ENCODE results near the gene EZR. TPM values are rescaled to one million over a fixed set of nuclear protein-coding genes. Genes with fewer than 3 reads are reported as not detected.

EZR gene
- total RNA-seq, 4 donors from 2014 or later = 83.7 to 168 (median 144) TPM

DNA sequence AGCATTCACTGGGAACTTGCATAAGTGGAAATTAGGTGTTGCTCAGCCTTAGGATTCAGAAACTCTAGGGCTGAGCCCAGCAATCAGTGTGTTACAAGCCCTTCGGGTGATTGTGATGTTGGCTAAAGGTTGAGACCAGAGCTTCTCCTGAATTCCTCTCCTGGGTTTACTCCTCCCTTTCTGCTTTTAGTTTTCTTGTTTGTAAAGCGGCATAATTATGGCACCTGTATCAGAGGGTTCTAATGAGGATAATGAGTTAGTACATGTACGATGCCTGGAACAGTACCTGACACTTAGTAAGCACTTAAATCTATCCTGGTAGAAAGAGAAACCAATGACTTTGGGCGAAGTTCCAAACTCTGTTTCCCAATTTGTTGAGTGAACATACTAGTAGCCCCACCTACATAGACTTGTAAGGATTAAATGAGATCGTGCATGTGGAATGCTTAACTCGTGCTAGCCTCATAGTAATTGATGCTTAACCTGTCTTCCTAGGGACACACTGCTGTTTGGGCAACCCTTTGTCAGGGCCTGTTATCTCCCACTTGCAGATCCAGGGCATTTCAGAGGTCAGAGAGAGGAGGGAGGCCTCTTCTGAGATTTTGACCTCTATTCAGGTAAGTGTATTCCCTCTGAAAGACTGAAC lies 932 bp upstream of the EZR start:
- 89% methylated on average over 6 of the region's 6 CpGs for WGBS, 2 donors
- no peaks in the 10 kb centered on the region for H3K36me3 ChIP-seq
- peaks cover 0 to 26% (median 17%) of the 10 kb centered on the region in 4 donors for H3K4me1 ChIP-seq
- DNase-seq (ENCODE audit: low spot score in 2 of 2) = no peak
- TF ChIP-seq POLR2A (IDR thresholded peaks at IDR 0.05) = no peak
- TF ChIP-seq, protein P1, sequence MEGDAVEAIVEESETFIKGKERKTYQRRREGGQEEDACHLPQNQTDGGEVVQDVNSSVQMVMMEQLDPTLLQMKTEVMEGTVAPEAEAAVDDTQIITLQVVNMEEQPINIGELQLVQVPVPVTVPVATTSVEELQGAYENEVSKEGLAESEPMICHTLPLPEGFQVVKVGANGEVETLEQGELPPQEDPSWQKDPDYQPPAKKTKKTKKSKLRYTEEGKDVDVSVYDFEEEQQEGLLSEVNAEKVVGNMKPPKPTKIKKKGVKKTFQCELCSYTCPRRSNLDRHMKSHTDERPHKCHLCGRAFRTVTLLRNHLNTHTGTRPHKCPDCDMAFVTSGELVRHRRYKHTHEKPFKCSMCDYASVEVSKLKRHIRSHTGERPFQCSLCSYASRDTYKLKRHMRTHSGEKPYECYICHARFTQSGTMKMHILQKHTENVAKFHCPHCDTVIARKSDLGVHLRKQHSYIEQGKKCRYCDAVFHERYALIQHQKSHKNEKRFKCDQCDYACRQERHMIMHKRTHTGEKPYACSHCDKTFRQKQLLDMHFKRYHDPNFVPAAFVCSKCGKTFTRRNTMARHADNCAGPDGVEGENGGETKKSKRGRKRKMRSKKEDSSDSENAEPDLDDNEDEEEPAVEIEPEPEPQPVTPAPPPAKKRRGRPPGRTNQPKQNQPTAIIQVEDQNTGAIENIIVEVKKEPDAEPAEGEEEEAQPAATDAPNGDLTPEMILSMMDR (IDR thresholded peaks at IDR 0.05) = no peak
- TF ChIP-seq EP300 (IDR thresholded peaks at IDR 0.05) = no peak
- H3K27me3 ChIP-seq = no peaks in the 10 kb centered on the region
- peak overlapping the region; percentile 94 to 99 (median 97) for H3K27ac ChIP-seq
- H3K9me3 ChIP-seq = no peaks in the 10 kb centered on the region
- peak overlapping the region in 1 of 4 donors; percentile 92 for H3K4me3 ChIP-seq

- Histone ChIP-seq H3K4me3 (peak overlapping the region; percentile 60 to 92 (median 76)), H3K36me3 (no peaks in the 10 kb centered on the region), H3K4me1 (peaks cover 0 to 40% (median 30%) of the 10 kb centered on the region in 4 donors), H3K9me3 (no peaks in the 10 kb centered on the region), H3K27ac (peak overlapping the region; percentile 94 to 99 (median 97)), H3K27me3 (no peaks in the 10 kb centered on the region)
- no peak for TF ChIP-seq POLR2A (IDR thresholded peaks at IDR 0.05)
- no peak for TF ChIP-seq EP300 (IDR thresholded peaks at IDR 0.05)
- TF ChIP-seq, protein P1 (IDR thresholded peaks at IDR 0.05) = no peak
- DNase-seq (ENCODE audit: low spot score in 2 of 2) = peak in 1 of 2 donors; percentile 36
- WGBS, 2 donors = 1 to 2% methylated on average over 37 to 39 of the region's 63 CpGs
Measured at GRCh38 chr6:158818581-158819212, 471 bp downstream of the EZR start.

- no peaks in the 10 kb centered on the region for H3K27me3 ChIP-seq
Measured at GRCh38 chr6:158817728-158818580, 1.2 kb downstream of the EZR start.

DNA sequence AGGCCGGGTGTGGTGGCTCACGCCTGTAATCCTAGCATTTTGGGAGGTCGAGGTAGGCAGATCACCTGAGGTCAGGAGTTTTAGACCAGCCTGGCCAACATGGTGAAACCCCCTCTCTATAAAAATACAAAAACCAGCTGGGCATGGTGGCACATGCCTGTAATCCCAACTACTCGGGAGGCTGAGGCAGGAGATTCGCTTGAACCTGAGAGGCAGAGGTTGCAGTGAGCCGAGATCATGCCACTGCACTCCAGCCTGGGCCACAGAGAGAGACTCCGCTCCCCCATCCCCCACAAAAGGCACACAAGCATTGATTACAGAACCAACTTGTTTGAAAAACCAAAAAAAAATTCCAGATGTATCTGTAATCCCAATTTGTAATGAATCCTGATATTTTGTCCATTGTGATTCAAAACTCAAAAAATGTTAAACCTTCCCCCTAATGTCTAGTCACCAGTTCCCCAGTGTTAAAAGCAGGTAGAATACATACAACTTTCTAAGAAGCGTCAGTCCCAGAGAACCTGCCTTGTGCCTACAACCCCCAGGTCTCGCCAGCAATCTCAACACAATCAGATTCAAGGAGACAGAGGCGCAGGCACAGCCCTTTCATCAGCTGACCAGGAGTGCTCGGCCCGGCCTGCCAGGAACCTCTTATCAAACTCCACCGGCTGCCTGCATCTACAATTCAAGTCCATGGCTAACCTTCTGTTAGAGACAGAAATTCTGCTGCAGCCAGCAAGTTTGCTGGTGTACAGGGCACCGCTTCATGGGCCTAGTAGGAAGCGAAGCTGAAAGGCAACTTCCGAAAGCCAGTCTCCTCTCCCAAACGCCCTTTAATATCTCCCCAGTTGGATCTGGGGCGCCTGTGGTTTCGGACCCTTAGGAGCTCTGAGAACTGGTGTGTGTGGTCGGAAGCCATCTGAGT lies 2.1 kb downstream of the EZR start:
- Histone ChIP-seq H3K27me3 (no peaks in the 10 kb centered on the region), H3K36me3 (no peaks in the 10 kb centered on the region), H3K27ac (peak overlapping the region; percentile 94 to 99 (median 97)), H3K4me1 (peaks cover 0 to 56% (median 38%) of the 10 kb centered on the region in 4 donors), H3K4me3 (peak overlapping the region; percentile 60 to 92 (median 76)), H3K9me3 (no peaks in the 10 kb centered on the region)
- TF ChIP-seq POLR2A (IDR thresholded peaks at IDR 0.05) = no peak
- TF ChIP-seq, protein P1 (IDR thresholded peaks at IDR 0.05) = no peak
- TF ChIP-seq EP300 (IDR thresholded peaks at IDR 0.05) = no peak
- 29 to 35% methylated on average over 19 to 20 of the region's 20 CpGs for WGBS, 2 donors
- peak in 1 of 2 donors; percentile 45 for DNase-seq (ENCODE audit: low spot score in 2 of 2)

More at GRCh38 chr6:158817728-158818580, 1.2 kb downstream of the EZR start:
- peaks cover 0 to 47% (median 35%) of the 10 kb centered on the region in 4 donors for H3K4me1 ChIP-seq
- no peaks in the 10 kb centered on the region for H3K9me3 ChIP-seq
- no peaks in the 10 kb centered on the region for H3K36me3 ChIP-seq
- peak; percentile 59 to 61 for DNase-seq (ENCODE audit: low spot score in 2 of 2)
- peak overlapping the region; percentile 94 to 99 (median 97) for H3K27ac ChIP-seq
- peak; percentile 78 to 93 for TF ChIP-seq POLR2A (IDR thresholded peaks at IDR 0.05)
- peak in 1 of 2 donors; percentile 92 for TF ChIP-seq EP300 (IDR thresholded peaks at IDR 0.05)
- TF ChIP-seq, protein P1 (IDR thresholded peaks at IDR 0.05) = no peak
- H3K4me3 ChIP-seq = peak overlapping the region; percentile 60 to 92 (median 76)
- 1 to 2% methylated on average over 22 to 41 of the region's 61 CpGs for WGBS, 2 donors

Measured in tibial nerve (tissue), 4 donors.